ENCODE data around the gene ILKAP. TPM values are rescaled to one million over a fixed set of nuclear protein-coding genes. Genes with fewer than 3 reads are reported as not detected.

Gene ILKAP
- total RNA-seq, 1 donor from 2014 or later, result 33.2 TPM

DNA sequence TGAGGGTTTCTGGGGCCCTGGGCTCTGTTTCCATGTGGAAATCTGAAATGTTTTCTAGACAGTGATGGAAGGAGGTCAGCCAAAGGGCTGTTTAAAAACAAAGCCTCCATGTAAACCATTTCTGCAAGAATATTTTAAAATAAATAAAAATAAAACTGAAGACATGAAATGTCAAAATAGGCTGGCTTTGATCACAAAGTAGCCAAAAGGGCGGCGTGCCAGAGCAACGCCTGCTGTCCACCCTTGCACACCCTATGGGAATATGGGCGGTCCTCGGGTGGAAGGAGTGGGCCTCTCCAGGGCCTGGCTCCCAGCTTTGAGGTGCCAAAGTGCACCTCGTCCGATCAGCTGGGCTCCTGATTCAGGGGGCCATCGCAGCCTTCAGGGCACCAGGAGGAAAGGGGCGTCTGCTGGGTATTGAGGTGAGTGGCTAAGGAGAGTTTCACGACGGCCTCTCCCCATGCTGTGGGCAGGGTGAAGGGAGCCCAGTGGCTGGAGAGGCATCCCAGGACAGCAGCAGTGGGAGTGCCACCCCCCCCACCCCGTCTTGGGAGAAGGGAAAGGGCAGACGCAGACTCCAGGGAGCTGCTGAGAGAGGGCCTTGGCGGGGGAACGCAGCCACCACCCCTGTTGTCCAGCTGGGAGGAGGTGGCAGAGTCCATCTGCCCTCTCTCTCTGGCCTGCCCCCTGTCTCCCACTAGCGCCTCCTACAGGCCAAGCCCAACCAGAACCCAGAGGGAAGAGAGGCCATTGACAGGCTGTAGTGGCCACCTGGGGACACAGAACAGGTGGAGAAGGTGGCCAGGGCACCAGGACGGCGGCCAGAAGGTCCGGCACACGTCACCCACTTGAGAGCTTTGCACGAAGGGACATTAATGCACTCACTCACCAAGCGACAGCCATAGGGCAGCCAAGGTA is 50.5 kb downstream of the ILKAP start:
- DNase-seq, result peak; percentile 48

DNA sequence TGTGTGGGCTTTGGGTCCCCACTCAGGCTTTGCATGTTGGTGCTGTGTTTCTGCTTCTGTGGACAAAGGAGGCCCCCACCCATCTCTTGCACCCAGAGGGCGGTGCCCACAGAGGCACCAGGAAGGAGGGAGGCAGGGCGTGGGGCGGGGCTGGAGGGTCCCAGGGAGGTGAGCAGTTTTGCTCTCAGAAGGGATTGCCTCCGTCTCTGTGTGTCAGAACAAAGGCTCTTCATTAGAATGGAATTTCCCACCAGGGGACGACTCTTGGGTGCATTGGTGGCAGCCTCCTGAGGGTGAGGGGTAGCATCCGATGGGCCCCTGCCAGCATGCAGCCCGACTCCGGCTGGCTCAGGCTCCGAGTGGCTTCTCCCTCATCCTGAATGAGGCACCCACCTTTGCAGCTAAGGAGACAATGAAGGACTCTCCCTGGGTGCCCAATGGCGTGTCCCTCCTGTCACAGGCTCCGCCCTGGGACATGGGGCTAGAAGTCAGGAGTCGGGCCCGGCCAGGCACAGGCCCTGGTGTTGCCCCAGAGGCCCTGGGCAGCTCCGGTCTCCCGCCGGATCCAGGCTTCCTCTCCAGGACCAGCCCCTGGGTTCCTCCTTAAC is 51.8 kb downstream of the ILKAP start:
- no peak for DNase-seq

GRCh38 chr2:238151205-238151604 is 52.3 kb downstream of the ILKAP start:
- DNase-seq, result no peak

DNA sequence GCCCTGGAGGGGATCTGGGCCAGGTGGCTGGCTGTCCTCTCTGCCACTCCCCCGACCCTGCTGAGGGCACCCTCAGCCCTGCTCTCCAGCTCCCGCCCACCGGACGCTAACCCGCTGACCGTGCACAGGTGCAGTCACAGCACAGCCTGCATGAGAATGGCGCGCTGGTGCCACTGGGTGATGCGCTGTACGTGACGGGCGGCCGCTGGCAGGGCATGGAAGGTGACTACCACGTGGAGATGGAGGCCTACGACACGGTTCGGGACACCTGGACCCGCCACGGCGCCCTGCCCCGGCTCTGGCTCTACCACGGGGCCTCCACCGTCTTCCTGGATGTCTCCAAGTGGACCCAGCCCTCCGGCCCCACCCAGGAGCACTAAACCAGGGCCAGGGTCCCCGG is 52.8 kb downstream of the ILKAP start:
- no peak for DNase-seq

DNA sequence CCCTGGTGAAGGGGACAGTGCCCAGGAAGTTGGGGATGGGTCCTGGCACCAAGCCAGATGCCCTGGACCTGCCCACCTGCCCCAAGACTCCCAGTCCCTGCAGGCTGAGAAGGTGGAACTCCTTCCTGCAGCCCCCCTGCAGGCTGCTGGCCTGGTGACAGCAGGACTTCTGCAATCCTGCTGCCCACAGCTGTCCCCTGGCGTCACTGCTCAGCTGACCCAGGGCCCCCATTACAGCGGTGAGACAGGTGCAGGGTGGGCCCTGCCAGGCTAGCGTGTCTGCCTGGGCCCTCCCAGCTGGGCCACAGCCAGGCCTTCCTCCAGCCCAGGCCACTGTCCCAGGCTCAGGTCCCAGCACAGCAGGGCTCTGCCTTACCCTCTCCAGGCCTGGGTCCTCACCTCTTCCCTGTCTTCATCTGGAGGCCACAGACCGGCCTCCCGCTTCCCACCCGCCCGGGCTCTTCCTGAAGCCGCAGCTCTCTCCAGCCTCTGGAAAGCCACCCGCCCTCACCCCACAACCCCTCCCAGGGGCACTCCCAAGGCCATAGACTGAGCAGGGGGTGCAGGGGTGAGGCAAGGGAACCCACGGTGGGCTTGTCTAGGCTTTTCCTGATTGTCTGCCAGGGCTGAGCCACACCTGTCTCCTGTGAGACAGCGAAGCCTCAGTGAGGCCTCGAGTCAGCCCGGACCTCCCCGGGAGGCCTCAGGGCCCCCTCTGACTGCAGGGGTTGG is 53.5 kb downstream of the ILKAP start:
- peak; percentile 92 for DNase-seq

DNA sequence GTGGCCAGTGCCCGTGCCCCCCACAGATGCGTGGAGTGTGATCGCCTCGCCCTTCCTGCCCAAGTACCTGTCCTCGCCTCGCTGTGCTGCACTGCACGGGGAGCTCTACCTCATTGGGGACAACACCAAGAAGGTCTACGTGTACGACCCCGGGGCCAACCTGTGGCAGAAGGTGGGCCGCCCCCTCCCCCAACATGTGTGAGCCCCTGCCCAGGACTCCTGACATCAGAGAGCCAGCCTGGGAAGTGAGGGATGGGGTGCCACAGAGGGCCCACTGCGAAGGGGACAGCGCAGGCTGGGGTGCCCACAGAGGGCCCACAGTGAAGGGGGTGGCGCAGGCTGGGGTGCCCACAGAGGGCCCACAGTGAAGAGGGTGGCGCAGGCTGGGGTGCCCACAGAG is 54.5 kb downstream of the ILKAP start:
- DNase-seq, result no peak

DNA sequence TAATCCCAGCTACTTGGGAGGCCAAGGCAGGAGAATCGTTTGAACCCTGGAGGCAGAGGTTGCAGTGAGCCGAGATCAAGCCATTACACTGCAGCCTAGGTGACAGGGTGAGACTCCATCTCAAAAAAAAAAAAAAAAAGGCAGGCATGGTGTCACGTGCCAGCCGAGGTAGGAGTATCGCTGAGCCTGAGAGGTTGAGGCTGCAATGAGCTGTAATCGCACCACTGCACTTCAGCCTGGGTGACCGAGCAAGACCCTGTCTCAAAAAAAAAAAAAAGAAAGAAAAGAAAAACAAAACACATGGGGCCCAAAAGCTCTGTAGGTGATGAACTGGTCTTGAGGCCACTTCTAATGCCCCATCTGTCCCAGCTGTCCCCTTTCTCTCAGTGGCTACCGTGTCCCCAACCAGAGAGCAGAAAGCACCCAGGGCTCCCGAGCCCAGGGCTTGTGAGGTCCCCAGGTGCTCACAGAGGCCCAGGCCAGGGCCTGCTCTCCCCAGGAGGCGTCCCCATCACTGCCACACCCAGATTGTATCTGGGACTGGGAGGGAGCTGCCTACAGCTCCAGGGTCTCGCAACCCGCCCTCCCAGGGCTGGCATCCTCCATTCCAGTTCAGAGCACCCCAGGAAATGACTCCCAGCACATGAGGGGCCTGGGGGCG is 56.5 kb downstream of the ILKAP start:
- DNase-seq, result no peak

DNA sequence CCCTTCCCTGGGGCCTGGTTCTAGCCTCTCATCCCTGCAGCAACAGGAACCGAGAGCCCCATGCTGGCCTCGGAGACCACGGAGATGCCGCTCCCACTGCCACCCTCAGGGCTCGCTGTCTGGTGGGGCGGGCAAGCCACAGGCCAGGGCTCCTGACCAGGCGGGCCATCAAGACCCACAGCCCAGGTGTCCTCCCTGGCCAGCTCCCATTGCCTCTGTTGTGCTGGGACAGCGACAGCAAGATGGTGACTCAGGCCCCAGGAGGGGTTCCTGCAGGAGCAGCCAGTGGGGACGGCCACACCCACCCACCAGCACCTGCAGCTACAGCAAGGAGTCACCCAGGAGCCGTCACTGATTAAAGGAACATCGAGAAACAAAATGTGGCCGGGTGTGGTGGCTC is 57.6 kb downstream of the ILKAP start:
- no peak for DNase-seq

- no peak for DNase-seq
Observed at GRCh38 chr2:238145046-238145445, 58.4 kb downstream of the ILKAP start.

GRCh38 chr2:238144262-238144661 is 59.2 kb downstream of the ILKAP start:
- no peak for DNase-seq

GRCh38 chr2:238143239-238143951 is 60.1 kb downstream of the ILKAP start:
- peak; percentile 74 for DNase-seq

- DNase-seq, result no peak
Observed at GRCh38 chr2:238142382-238143205, 60.9 kb downstream of the ILKAP start.

DNA sequence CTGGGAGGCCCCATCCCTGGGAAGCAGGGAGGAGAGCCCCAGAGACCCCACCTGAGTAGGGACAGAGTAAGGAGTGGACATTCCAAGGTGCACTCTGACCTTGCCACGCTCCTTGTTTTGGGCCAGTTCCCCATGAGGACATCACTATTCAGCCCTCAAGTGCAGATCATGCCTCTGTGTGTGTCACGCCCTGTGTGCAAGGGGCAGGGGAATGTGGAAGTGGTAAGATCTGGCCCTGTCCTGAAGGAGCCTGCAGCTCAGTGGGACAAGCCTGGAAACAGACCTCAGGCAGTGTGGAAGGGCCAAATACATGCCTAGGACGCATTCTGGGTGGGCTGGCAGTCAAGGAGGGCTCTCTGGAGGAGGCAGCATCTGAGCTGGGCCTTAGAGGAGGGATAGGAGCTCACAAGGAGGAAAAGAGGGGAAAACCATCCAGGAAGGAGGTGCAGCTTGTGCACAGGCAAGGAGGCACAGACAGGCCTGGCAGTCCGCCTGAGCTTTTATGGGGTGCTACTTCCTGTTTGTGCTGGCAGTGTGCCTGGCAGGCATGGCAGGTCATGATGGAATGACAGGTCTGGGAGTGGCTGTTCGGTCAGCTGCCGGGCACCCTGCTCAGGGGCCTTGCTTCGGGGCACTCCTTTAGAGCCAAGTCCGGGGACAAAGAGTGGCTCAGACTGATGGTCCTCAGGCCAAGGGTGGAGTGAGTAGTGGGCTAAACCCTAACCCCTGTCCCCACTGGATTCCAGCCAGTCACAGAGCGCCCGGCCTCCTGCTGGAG is 61.8 kb downstream of the ILKAP start:
- DNase-seq, result no peak

GRCh38 chr2:238140721-238141540 is 62.6 kb downstream of the ILKAP start:
- no peak for DNase-seq

DNA sequence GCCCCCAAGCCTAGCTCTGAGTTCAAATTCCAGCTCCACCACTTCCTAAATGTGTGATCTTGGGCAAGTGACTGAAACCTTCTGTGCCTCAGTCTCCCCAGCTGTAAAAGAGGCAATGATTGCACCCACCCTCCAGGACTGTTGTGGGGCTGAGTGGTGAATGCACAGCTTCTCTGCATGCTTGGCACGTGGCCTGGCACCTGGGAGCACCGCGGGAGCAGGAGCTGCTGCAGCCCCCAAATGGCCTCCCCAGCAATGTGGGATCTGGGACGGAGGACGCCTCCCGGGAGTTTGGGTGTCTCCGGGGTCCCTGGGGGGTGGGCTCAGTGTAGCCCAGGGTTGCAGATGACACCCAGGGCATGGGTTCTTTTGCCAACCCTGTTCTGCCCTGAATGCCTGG is 63.5 kb downstream of the ILKAP start:
- DNase-seq, result no peak

DNA sequence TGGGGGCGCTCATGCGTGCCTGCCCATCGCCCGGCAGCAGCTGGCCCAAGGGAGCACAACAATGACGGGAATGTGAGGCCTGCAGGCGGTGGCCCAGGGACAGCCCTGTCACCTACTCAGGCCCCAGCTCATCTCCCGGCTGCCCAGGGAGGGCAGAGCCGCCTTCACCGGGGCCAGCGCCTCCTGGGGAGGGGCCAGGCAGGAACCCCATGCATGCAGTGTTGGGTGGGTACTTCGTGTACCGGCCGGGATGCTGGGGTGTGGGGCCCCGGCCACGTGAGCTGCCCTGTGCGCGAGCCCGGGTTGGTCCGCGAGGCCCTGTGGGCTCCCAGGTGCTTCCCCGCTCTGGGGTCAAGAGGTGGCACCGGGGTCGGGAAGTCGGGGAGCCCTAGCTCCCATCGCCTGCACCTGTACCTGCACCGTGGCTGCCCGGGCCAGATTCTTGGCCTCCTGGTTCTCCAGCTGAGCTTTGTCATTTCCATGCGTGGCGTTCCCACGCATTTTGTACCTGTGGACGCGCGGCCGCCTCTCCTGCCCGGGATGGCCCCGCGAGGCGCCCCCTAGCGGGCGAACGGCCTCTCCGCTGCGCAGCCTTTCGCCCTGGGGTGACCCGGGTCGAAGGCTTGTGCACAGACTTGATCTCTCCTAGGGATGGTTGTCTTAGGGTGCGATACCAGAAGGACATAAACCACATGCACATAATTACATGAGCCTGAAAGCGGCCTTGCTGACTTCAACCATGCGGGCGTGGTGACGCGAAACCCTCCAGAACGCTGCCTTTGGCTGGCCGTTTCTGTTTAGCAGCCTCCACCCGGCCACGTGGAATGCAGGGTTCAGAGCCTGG is 64.1 kb downstream of the ILKAP start:
- DNase-seq, result peak; percentile 52

DNA sequence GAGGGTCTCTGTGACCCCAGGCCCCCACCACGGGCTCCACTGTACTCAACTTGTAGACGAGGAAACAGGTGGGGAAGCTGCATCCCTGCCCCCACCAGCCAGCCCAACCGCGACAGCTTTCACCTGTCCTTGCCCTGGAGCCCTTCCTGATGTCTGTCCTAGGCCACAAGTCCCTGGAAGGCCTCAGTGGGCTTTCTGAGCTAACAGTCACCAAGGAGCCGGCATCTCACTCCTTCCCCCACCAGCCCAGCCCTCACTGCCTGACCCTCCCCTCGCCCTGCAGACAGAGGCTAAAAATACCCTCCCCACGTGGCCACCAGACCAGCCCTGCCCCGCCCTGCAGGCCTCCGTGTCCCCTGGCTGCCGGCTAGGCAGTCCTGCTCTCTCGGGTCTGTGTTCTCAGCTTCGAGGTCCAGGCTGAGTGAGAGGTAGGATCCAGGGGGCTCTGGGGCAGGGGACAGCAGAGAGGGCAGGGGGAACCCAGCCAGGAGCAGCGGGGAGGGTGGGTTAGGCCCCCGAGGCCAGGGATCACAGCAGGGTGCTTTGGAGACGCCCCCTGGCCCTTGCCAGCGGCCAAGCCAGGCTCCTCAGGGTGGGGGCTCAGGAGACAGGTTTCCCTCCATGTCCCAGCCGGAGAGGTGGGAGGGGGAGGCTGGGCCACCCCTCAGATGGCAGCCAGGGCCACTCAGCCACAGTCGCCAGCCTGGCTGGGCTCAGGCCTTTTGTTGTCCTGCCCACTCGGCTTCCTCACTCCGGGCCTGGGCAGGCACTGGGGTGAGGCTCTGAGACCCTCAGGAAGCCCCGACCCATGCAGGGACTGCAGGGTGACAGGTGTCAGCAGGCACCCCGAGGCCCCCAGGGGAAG is 64.9 kb downstream of the ILKAP start, which contains the start of gene KLHL30:
TSS of gene KLHL30 (plus strand) at position 338 of the 865 bp plus-strand sequence. CDS start 2,087 bp downstream, outside the sequence.
- peak; percentile 79 for DNase-seq
